Stimulated activated naive CD8-positive, alpha-beta T cell treated with anti-CD3 and anti-CD28 coated beads, Interleukin-15, Interleukin-2, amounts not matched to agents 100 U/mL and 50 U/mL, for 24 hours (primary cell): Measurements from ENCODE around the gene TMEM198.

Experiments used
- ATAC-seq: fragments of 150-1000 bp; cut with Tn5 transposase; one replicate; pipeline ENCODE4 v1.10.0; 2021
- DNase-seq: peaks from one replicate; pipeline ENCODE4 v3.0.0; 2021

Gene TMEM198

DNA sequence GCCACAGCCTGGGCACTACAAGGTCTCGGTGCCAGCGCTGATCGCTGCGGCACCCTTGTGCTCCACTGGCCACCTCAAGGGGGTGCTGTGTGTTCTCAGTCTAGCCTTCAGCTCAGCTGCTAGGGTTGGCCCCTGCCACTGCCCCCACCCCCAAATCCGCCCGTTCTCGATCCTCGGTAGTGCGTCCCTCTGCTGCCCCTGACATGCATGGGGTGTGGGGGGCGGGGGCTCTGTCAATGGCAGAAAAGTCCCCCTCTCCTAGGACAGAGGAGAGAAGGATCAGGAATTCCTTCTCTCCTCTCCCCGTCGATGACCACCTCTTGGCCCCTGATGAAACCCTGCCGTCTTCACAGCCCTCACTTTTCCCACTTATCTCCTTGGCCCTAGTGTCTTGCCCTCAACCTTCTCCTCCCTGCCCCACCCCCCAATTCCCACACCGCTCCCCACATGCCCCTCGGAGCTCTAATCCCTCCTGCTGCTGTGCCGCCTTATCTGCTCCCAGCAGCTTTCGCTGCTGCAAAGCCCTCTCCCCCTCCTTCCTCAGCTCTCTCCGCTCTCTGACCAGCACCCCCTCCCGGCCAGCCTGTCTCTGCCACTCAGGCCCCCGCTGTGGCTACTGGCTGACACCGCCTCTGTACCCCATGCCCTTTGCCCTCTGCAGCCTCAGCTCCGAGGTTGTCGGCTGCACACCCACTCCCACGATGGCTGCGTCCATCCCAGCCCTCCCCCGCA lies 33.9 kb upstream of the TMEM198 start:
- DNase-seq (peak; percentile 65), ATAC-seq (peak; percentile 62)

GRCh38 chr2:219510512-219511135 lies 33.2 kb upstream of the TMEM198 start:
- ATAC-seq = no peak
- DNase-seq = no peak

DNA sequence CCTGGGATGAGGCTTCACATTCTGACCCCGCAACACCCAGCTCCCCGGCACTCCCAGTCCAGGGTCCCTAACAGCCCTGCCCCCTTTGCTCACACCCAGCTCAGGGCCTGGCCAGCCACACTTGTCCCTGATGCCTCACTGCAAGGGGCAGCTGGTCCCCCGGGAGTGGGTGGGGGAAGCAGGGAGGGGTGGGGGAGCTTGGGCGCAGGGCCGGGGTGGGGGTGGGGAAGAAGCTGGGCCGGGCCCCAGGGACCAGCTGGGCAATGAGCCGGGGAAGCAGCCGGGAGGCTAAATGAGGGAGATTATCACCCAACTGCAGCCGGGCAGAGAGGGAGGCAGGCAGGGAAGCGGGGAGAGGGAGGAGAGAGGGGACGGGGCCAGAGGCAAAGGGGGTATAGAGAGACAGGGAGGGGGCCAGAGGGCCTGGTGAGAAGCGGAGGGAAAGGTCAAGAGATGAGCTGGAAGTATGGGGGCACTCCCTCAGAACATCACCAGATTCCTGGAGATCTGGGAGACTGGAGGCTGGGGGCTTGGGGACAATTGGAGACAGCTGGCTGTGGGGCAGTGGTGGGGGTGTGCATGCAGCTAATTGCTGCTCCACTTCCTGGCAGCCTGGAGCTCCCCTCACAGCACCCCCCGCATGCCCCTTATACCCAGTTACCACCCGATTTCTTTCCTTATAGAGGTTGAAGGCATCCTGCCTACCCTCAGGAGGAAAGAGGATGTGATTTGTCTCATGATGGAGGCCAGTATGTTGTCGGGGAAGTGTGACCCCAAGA lies 32.1 kb upstream of the TMEM198 start:
- ATAC-seq (no peak), DNase-seq (no peak)

GRCh38 chr2:219512524-219513216 lies 31.2 kb upstream of the TMEM198 start:
- ATAC-seq = no peak
- DNase-seq = no peak

DNA sequence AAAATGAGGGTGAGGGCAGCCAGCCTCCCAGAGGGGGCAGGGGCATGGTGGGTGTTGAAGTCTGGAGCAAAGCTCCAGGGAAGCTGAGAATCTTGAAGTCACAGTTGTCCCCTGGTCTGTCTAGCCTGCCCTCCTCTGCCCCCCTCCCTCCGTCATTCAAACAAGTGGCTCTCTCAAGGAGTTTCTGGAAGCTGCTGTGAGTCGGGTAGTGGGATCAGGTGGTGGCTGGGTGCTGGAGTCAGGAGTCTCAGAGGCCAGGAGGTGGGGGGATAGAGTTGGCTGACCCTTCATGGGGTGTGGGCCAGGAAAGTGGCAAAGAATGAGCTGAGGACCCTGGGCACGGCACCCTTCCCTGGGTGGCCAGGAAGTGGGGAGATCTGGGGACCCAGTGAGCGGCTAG lies 30.0 kb upstream of the TMEM198 start:
- no peak for DNase-seq
- no peak for ATAC-seq

DNA sequence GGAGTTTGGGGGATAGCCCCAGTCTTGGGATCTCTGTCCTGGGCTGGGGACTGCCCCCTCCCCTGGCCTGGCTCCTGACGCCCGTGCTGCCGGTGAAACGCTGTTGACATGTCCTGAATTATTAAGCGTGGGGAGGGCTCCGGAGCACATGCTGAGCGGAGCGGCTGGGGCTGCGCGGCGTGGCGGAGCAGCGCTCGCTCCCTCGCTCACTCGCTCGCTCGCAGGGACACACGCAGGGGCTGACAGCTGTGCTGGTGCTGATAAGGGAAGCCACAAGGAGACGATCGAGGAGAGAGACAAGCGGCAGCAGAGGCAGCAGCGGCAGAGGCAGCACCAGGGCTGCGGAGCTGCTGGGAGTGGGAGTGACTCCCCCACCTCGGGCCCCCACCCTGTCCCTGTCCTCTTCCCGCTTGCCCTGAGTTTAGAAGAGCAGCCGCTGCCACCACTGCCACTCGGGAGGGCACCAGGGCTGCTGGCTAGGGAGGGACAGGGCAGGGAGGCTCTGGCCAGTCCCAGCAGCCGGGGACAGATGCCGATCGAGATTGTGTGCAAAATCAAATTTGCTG lies 29.5 kb upstream of the TMEM198 start, which contains the start of gene ASIC4:
ASIC4 (plus strand) TSS at position 287 of the 566 bp plus-strand sequence; CDS start at position 530, 243 bp downstream.
- ATAC-seq (no peak), DNase-seq (no peak)

DNA sequence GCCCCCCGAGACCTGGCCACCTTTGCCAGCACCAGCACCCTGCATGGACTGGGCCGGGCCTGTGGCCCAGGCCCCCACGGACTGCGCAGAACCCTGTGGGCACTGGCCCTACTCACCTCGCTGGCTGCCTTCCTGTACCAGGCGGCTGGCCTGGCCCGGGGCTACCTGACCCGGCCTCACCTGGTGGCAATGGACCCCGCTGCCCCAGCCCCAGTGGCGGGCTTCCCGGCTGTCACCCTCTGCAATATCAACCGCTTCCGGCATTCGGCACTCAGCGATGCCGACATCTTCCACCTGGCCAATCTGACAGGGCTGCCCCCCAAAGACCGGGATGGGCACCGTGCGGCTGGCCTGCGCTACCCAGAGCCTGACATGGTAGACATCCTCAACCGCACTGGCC lies 29.0 kb upstream of the TMEM198 start:
- no peak for ATAC-seq

GRCh38 chr2:219515874-219516629 lies 27.8 kb upstream of the TMEM198 start:
- ATAC-seq (no peak), DNase-seq (no peak)

More for the DNA sequence above, 29.0 kb upstream of the TMEM198 start:
- no peak for DNase-seq

DNA sequence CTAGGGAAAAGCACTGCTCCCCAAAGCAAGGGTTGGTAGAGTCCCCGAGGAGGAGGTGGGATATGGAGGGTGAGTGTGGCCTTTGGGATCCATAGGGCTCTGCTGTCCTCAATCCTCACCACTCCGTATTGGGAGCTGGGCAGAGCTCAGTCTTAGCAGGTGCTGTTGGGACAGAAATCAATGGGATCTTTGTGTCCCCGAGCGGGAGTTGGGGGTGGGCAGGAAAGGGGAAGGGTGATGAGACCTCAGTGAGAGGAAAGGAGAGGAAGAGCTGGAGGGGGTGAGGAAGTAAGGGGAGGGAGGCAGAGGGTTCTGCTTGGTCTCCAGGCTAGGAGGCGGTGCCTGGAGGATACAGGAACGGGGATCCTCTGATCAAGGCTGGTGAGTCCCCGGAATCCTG lies 26.9 kb upstream of the TMEM198 start:
- no peak for ATAC-seq
- DNase-seq = no peak

GRCh38 chr2:219517954-219518778 lies 25.7 kb upstream of the TMEM198 start:
- no peak for DNase-seq
- no peak for ATAC-seq

GRCh38 chr2:219519526-219519916 lies 24.3 kb upstream of the TMEM198 start:
- ATAC-seq = no peak
- no peak for DNase-seq

DNA sequence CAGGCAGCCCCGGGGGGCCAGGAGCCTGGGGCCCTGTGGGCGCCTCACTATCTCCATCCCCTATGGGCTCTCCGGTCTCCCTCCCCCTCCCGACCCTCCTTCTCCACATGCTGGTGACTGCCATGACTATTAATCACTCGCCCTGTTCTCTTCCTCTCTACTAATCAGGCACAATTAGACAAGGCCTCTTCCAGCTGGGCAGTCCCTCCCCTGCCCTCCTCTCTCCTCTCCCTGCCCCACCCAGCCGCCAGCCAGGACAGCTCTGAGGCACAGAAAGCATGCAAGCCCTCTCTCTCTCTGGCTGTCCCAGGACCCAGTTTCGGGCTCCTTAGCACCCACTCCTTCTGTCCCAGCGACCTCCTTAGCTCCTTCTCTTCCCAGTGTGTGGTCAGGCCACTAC lies 23.7 kb upstream of the TMEM198 start:
- no peak for DNase-seq
- no peak for ATAC-seq

DNA sequence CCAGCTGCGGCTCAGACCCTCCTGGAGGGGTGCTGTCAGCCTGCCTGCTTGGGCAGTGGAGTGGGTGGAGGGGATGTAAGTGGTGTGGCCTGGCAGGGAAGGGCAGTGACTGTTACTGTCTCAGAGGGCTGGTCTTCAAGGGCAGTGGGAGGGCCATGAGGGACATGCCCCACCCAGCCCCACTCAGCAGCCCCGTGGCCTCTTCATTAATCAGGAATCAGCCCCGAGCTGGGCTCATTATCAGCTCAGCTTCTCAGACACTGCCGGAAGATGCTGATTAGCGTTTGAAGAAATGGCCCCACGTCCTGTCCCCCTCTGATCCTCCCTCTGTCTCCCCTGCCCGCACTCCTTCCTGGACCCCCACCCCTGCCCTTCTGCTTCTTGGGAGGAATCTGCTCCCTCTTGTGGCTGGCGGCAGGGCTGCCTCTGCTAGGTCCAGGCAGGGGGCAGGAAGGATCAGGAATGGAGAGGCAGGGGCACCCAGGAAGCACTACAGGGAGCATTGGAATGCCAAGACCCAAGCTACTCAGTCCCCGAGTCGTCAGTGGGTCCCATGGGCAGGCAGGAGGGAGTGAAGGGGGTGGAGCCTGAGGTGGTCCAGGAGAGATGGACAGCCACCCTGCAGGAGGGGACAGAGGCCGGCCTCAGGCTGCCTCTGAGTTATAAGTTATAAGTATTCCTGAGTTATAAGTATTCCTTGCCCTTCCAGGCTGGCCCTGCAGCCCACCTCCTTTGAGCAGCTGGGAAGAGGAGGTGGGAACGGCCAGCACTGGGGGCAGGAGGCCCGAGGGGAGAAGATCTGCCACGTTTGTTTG lies 22.6 kb upstream of the TMEM198 start:
- ATAC-seq = no peak
- no peak for DNase-seq

DNA sequence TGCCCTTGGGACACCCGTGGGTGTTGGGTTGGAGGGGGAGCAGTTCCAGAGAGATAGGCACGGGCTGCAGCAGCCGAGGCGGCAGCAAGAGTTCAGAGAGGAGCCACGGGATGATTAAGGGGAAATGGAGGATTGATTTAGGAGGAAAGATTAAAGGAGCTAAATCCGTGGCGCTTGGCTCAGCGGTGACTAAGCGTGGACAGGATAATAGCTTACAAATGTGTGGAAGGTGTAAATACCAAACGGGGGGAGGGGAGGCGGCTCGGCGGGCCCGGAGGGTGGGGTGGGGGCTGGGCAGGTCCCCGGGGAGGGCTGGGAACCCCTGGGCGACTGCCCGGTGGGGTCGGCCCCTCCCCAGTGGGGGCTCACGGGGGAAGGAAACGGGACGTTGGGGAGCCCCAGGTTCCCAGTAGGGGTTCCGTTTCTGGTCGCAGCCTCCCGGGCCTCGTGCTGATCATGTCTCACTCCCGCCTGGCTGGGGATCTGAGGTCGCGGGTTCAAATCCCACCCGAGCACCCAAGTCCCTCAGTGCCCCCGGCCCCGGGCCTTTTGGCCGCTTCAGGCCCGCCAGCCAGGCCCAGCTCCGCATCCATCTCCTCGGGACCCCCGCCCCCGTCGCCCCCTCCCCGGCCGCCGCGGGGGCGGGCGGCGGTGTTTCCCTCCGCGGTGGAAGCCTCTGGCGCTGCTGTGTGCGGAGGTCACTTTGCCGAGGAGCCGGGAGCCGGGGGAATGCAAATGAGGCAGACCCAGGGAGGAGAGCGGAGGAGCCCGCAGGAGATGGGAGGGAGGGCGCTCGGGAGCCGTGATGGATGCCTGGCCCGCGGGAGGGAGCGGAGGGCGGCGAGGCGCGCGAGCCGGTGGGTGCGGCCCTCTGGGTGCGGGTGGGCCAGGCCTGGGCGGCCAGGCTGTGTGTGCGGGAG lies 21.5 kb upstream of the TMEM198 start:
- DNase-seq = no peak
- no peak for ATAC-seq

- ATAC-seq (no peak), DNase-seq (no peak)
Observed at GRCh38 chr2:219523031-219523671, 20.7 kb upstream of the TMEM198 start.

DNA sequence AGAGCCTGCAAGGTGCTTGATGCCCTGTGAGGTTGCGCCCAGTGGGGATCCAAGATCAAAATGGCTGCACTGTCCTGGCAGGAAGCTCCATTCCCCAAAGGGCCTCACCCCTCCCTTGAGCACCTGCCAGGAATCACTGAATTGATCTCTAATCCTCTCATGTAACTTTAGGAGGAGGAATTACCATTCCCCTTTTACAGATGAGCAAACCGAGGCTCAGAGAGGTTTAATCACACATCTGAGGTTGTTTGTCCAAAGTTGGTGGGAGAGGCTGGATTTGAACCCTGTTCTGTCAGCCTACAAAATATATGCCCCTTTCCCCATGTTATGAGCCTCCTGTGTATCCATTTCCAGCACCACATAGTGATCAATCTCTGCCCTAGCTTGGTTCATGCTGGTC lies 19.0 kb upstream of the TMEM198 start:
- ATAC-seq (no peak), DNase-seq (no peak)

DNA sequence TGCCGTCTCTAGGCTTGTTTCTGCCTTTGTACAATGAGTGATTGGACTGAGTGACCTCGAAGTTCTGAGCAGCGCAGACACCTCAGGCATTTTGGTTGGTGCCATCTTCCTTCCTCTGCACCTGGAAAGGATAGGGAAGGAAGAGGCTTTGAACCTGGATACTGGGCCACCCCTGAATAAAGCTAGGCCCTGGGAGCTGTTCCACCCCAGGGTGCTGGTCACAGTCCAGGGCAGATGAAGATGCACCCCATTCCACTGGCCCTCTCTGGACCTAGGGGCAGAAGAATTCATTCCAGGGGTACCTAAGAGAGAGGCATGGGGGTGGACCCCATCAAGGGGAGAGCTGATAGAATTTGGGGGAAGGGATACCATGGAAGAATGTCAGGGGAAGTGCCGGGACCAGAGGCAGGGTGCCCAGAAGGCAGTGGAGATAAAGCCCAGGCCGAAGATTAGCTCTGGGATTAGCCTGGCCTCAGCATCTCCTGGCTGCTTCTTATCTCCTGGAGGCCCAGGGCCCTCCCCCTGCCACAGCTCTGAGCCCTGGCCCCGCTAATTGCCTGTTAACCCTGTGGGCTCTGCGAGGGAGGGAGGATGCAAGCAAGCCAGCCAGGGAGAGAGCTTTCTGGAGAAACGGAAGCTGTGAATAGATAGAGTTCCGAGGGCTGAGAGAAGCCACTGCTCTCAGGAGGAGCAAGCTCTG lies 18.1 kb upstream of the TMEM198 start:
- ATAC-seq (no peak), DNase-seq (no peak)
